GM18508 (cell line): Measurements from ENCODE around the gene RNF223.
"Not testable (repeated sequence)": the region's sequence is repeated elsewhere in the genome, so short reads cannot be mapped to it uniquely, and the experiment has no call there.

ENCODE experiments used
- ATAC-seq: cut with Tn5 transposase; IDR thresholded peaks from one replicate; pipeline ENCODE4 v1.9.1; 2021; ENCODE audit warnings: moderate number of reproducible peaks; ENCODE audit not compliant: insufficient read depth, unreplicated experiment

The RNF223 gene

GRCh38 chr1:1110561-1110971 lies 36.5 kb upstream of the RNF223 start:
- ATAC-seq = no peak

GRCh38 chr1:1109743-1110142 lies 35.6 kb upstream of the RNF223 start:
- no peak for ATAC-seq

GRCh38 chr1:1106510-1107221 lies 32.6 kb upstream of the RNF223 start:
- no peak for ATAC-seq

- ATAC-seq = not testable (repeated sequence)
These were observed 30.0 kb upstream of the RNF223 start for GRCh38 chr1:1104152-1104551.

GRCh38 chr1:1101503-1101902 lies 27.4 kb upstream of the RNF223 start:
- ATAC-seq = no peak

GRCh38 chr1:1100296-1100695 lies 26.2 kb upstream of the RNF223 start:
- ATAC-seq = no peak

GRCh38 chr1:1099506-1100183 lies 25.5 kb upstream of the RNF223 start:
- no peak for ATAC-seq

- no peak for ATAC-seq
These were observed 24.7 kb upstream of the RNF223 start for GRCh38 chr1:1098681-1099421.

GRCh38 chr1:1096136-1096535 lies 22.0 kb upstream of the RNF223 start:
- ATAC-seq = not testable (repeated sequence)

- ATAC-seq = no peak
These were observed 20.9 kb upstream of the RNF223 start for GRCh38 chr1:1094981-1095380.

- no peak for ATAC-seq
These were observed 19.5 kb upstream of the RNF223 start for GRCh38 chr1:1093610-1093943.

GRCh38 chr1:1092894-1093609 lies 18.9 kb upstream of the RNF223 start:
- ATAC-seq = no peak

- no peak for ATAC-seq
These were observed 18.2 kb upstream of the RNF223 start for GRCh38 chr1:1092149-1092855.

- no peak for ATAC-seq
These were observed 17.4 kb upstream of the RNF223 start for GRCh38 chr1:1091344-1092148.

GRCh38 chr1:1090424-1091343 lies 16.6 kb upstream of the RNF223 start:
- ATAC-seq = no peak

- no peak for ATAC-seq
These were observed 15.8 kb upstream of the RNF223 start for GRCh38 chr1:1089731-1090423.

- ATAC-seq = no peak
These were observed 14.9 kb upstream of the RNF223 start for GRCh38 chr1:1088801-1089680.
